BE2C (cell line): ENCODE measurements around the gene SLC44A3.
"Not testable (repeated sequence)": the region's sequence is repeated elsewhere in the genome, so short reads cannot be mapped to it uniquely, and the experiment has no call there.

Experiments
- DNase-seq: peaks from one replicate; pipeline ENCODE4 v3.0.0-alpha.2; 2020
- H3K27me3 ChIP-seq: fragments of 250-450 bp; sonication (Bioruptor Pico); 2 replicates; pipeline ENCODE4 v1.5.1; 2020; ENCODE audit warnings: mild to moderate bottlenecking
- H3K36me3 ChIP-seq: fragments of 250-450 bp; sonication (Bioruptor Pico); 2 replicates; pipeline ENCODE4 v1.5.1; 2020; ENCODE audit warnings: mild to moderate bottlenecking
- H3K4me1 ChIP-seq: fragments of 250-450 bp; sonication (Bioruptor Pico); 2 replicates; pipeline ENCODE4 v1.5.1; 2020
- H3K4me3 ChIP-seq: 2 replicates; pipeline ENCODE4 v1.5.1; 2011; ENCODE audit warnings: low read depth, low read length
- H3K9me3 ChIP-seq: fragments of 250-450 bp; sonication (Bioruptor Pico); 2 replicates; pipeline ENCODE4 v1.5.1; 2020
- CTCF ChIP-seq: IDR thresholded peaks from 2 replicates; pipeline ENCODE4 v1.5.1; 2012; ENCODE audit warnings: mild to moderate bottlenecking, low read depth, low read length

Gene SLC44A3

GRCh38 chr1:94935034-94935433, 114.9 kb downstream of the SLC44A3 start:
- Histone ChIP-seq H3K4me1 (no peaks in the 10 kb centered on the region), H3K27me3 (no peaks in the 10 kb centered on the region), H3K4me3 (no peak overlapping the region), H3K9me3 (no peaks in the 10 kb centered on the region), H3K36me3 (no peaks in the 10 kb centered on the region)
- TF ChIP-seq CTCF: no peak
- DNase-seq: no peak

- no peak for TF ChIP-seq CTCF
- Histone ChIP-seq H3K9me3 (no peaks in the 10 kb centered on the region), H3K4me1 (no peaks in the 10 kb centered on the region), H3K36me3 (no peaks in the 10 kb centered on the region), H3K4me3 (no peak overlapping the region), H3K27me3 (no peaks in the 10 kb centered on the region)
- no peak for DNase-seq
Measured at GRCh38 chr1:94935476-94935875, 115.3 kb downstream of the SLC44A3 start.

- Histone ChIP-seq H3K4me3 (no peak overlapping the region), H3K4me1 (no peaks in the 10 kb centered on the region), H3K36me3 (no peaks in the 10 kb centered on the region), H3K27me3 (no peaks in the 10 kb centered on the region), H3K9me3 (no peaks in the 10 kb centered on the region)
- no peak for TF ChIP-seq CTCF
- no peak for DNase-seq
Measured at GRCh38 chr1:94936861-94937620, 116.9 kb downstream of the SLC44A3 start.

- Histone ChIP-seq H3K9me3 (no peaks in the 10 kb centered on the region), H3K36me3 (no peaks in the 10 kb centered on the region), H3K27me3 (no peaks in the 10 kb centered on the region), H3K4me3 (no peak overlapping the region), H3K4me1 (no peaks in the 10 kb centered on the region)
- TF ChIP-seq CTCF: no peak
- DNase-seq: no peak
Measured at GRCh38 chr1:94937820-94938219, 117.7 kb downstream of the SLC44A3 start.

GRCh38 chr1:94940738-94941137, 120.6 kb downstream of the SLC44A3 start:
- DNase-seq: no peak
- Histone ChIP-seq H3K36me3 (no peaks in the 10 kb centered on the region), H3K4me3 (no peak overlapping the region), H3K27me3 (no peaks in the 10 kb centered on the region), H3K4me1 (no peaks in the 10 kb centered on the region), H3K9me3 (no peaks in the 10 kb centered on the region)
- TF ChIP-seq CTCF: no peak

GRCh38 chr1:94941480-94941879, 121.3 kb downstream of the SLC44A3 start:
- H3K4me1 ChIP-seq, H3K9me3 ChIP-seq, H3K27me3 ChIP-seq, H3K4me3 ChIP-seq, DNase-seq, H3K36me3 ChIP-seq: not testable (repeated sequence)
